ENCODE measurements around the gene ZNF609. TPM values are rescaled to one million over a fixed set of nuclear protein-coding genes. Genes with fewer than 3 reads are reported as not detected.
"Not testable (repeated sequence)": the region's sequence is repeated elsewhere in the genome, so short reads cannot be mapped to it uniquely, and the experiment has no call there.

ZNF609 gene
- polyA plus RNA-seq, 1 donor (not counting 4 experiments of a cell fraction or from before 2014, with no cell fraction given) = 16.9 TPM

GRCh38 chr15:64493641-64494040 lies 33.3 kb downstream of the ZNF609 start:
- Histone ChIP-seq H3K4me2 (ENCODE audit: control insufficient read depth, extremely low read depth, insufficient read depth, low read depth, low read length) (no peak overlapping the region), H4K20me1 (ENCODE audit: control insufficient read depth, extremely low read depth, insufficient read depth, low read length) (no peaks in the 10 kb centered on the region), H3K79me2 (ENCODE audit: control insufficient read depth, insufficient read depth, low read length) (peaks cover 17% of the 10 kb centered on the region), H3K27me3 (ENCODE audit: control insufficient read depth, extremely low read depth, insufficient read depth, low read length) (no peaks in the 10 kb centered on the region), H3K27ac (ENCODE audit: control insufficient read depth, insufficient read depth, low read length) (no peak overlapping the region), H3K4me1 (ENCODE audit: control insufficient read depth, extremely low read depth, insufficient read depth, low read length) (no peaks in the 10 kb centered on the region), H3K4me3 (ENCODE audit: control insufficient read depth in 2 of 3, extremely low read depth in 1 of 3, insufficient read depth in 2 of 3, low read depth in 1 of 3, low read length in 3 of 3) (no peak overlapping the region), H3K9me1 (ENCODE audit: control insufficient read depth, extremely low read depth, insufficient read depth, low read length) (peaks cover 2% of the 10 kb centered on the region), H3K9me3 (ENCODE audit: control insufficient read depth, low read depth, low read length) (no peaks in the 10 kb centered on the region), H2AFZ (ENCODE audit: control insufficient read depth, low read length) (no peak overlapping the region), H3K36me3 (ENCODE audit: control insufficient read depth in 2 of 2, extremely low read depth in 1 of 2, insufficient read depth in 2 of 2, low read length in 2 of 2) (peaks cover 0 to 3% of the 10 kb centered on the region in 2 experiments), H3K9ac (ENCODE audit: control insufficient read depth, extremely low read depth, insufficient read depth, low read length) (no peak overlapping the region)
- no peak for TF ChIP-seq EZH2 (IDR thresholded peaks at IDR 0.05; ENCODE audit: low read length)
- TF ChIP-seq CTCF (optimal IDR thresholded peaks at IDR 0.05 in 1 of 3, IDR thresholded peaks at IDR 0.05 in 1 of 3, conservative IDR thresholded peaks at IDR 0.05 in 1 of 3; ENCODE audit: extremely low read depth in 1 of 3, insufficient read depth in 2 of 3, low read length in 3 of 3) = no peak
- DNase-seq (ENCODE audit: low read depth, low spot score) = no peak
- dilution Hi-C loops (cut with MboI; ENCODE audit: extremely low pct_ligation_motif_present, low sequenced_read_pairs) = no loop called here
- no peak for FAIRE-seq

GRCh38 chr15:64495968-64496367 lies 35.6 kb downstream of the ZNF609 start:
- dilution Hi-C loops (cut with MboI; ENCODE audit: extremely low pct_ligation_motif_present, low sequenced_read_pairs); H3K9me1 ChIP-seq (ENCODE audit: control insufficient read depth, extremely low read depth, insufficient read depth, low read length); H3K9me3 ChIP-seq (ENCODE audit: control insufficient read depth, low read depth, low read length); H3K4me2 ChIP-seq (ENCODE audit: control insufficient read depth, extremely low read depth, insufficient read depth, low read depth, low read length); DNase-seq (ENCODE audit: low read depth, low spot score); H2AFZ ChIP-seq (ENCODE audit: control insufficient read depth, low read length); H3K9ac ChIP-seq (ENCODE audit: control insufficient read depth, extremely low read depth, insufficient read depth, low read length); H3K27me3 ChIP-seq (ENCODE audit: control insufficient read depth, extremely low read depth, insufficient read depth, low read length); H3K4me3 ChIP-seq (ENCODE audit: control insufficient read depth in 2 of 3, extremely low read depth in 1 of 3, insufficient read depth in 2 of 3, low read depth in 1 of 3, low read length in 3 of 3); FAIRE-seq; H4K20me1 ChIP-seq (ENCODE audit: control insufficient read depth, extremely low read depth, insufficient read depth, low read length); H3K27ac ChIP-seq (ENCODE audit: control insufficient read depth, insufficient read depth, low read length); H3K4me1 ChIP-seq (ENCODE audit: control insufficient read depth, extremely low read depth, insufficient read depth, low read length): not testable (repeated sequence)
- peaks cover 35% of the 10 kb centered on the region for H3K79me2 ChIP-seq (ENCODE audit: control insufficient read depth, insufficient read depth, low read length)
- H3K36me3 ChIP-seq (ENCODE audit: control insufficient read depth in 2 of 2, extremely low read depth in 1 of 2, insufficient read depth in 2 of 2, low read length in 2 of 2) = peaks cover 8 to 12% of the 10 kb centered on the region in 2 experiments

- Histone ChIP-seq H3K79me2 (ENCODE audit: control insufficient read depth, insufficient read depth, low read length) (peaks cover 57% of the 10 kb centered on the region), H2AFZ (ENCODE audit: control insufficient read depth, low read length) (no peak overlapping the region), H3K9ac (ENCODE audit: control insufficient read depth, extremely low read depth, insufficient read depth, low read length) (no peak overlapping the region), H3K27ac (ENCODE audit: control insufficient read depth, insufficient read depth, low read length) (no peak overlapping the region), H3K36me3 (ENCODE audit: control insufficient read depth in 2 of 2, extremely low read depth in 1 of 2, insufficient read depth in 2 of 2, low read length in 2 of 2) (peaks cover 12 to 21% of the 10 kb centered on the region in 2 experiments), H3K9me3 (ENCODE audit: control insufficient read depth, low read depth, low read length) (no peaks in the 10 kb centered on the region), H3K4me2 (ENCODE audit: control insufficient read depth, extremely low read depth, insufficient read depth, low read depth, low read length) (no peak overlapping the region), H3K9me1 (ENCODE audit: control insufficient read depth, extremely low read depth, insufficient read depth, low read length) (no peaks in the 10 kb centered on the region), H3K4me3 (ENCODE audit: control insufficient read depth in 2 of 3, extremely low read depth in 1 of 3, insufficient read depth in 2 of 3, low read depth in 1 of 3, low read length in 3 of 3) (no peak overlapping the region), H4K20me1 (ENCODE audit: control insufficient read depth, extremely low read depth, insufficient read depth, low read length) (peaks cover 3% of the 10 kb centered on the region), H3K4me1 (ENCODE audit: control insufficient read depth, extremely low read depth, insufficient read depth, low read length) (peaks cover 12% of the 10 kb centered on the region), H3K27me3 (ENCODE audit: control insufficient read depth, extremely low read depth, insufficient read depth, low read length) (no peaks in the 10 kb centered on the region)
- TF ChIP-seq CTCF (optimal IDR thresholded peaks at IDR 0.05 in 1 of 3, IDR thresholded peaks at IDR 0.05 in 1 of 3, conservative IDR thresholded peaks at IDR 0.05 in 1 of 3; ENCODE audit: extremely low read depth in 1 of 3, insufficient read depth in 2 of 3, low read length in 3 of 3) (no peak), EZH2 (IDR thresholded peaks at IDR 0.05; ENCODE audit: low read length) (no peak)
- no peak for DNase-seq (ENCODE audit: low read depth, low spot score)
- dilution Hi-C loops (cut with MboI; ENCODE audit: extremely low pct_ligation_motif_present, low sequenced_read_pairs) = no loop called here
- no peak for FAIRE-seq
Observed at GRCh38 chr15:64500695-64501395, 40.5 kb downstream of the ZNF609 start.
